HepG2 (cell line): ENCODE results near the gene CMTM1. TPM values are rescaled to one million over a fixed set of nuclear protein-coding genes. Genes with fewer than 3 reads are reported as not detected.

Experiments
- DPF2 ChIP-seq: sonication (generic); formaldehyde crosslinking; IDR thresholded peaks from 2 replicates; pipeline ENCODE4 v1.4.0; 2020; ENCODE audit warnings: mild to moderate bottlenecking, low read depth, missing genetic modification reagents, borderline replicate concordance
- ELF3 ChIP-seq: IDR thresholded peaks from 2 replicates; pipeline ENCODE4 v1.6.1; 2016; ENCODE audit warnings: missing genetic modification reagents, missing compliant biosample characterization
- MED13 ChIP-seq: sonication (generic); formaldehyde crosslinking; IDR thresholded peaks from 2 replicates; pipeline ENCODE4 v1.5.0; 2020; ENCODE audit warnings: missing genetic modification reagents
- NFE2 ChIP-seq: sonication (generic); formaldehyde crosslinking; IDR thresholded peaks from 2 replicates; pipeline ENCODE4 v1.4.0; 2020; ENCODE audit warnings: missing genetic modification reagents
- NR2F6 ChIP-seq, 2 experiments: IDR thresholded peaks; 2 replicates each; pipeline ENCODE4 v1.6.1; 2016; ENCODE audit warnings: antibody characterized with exemption in 1 of 2, mild to moderate bottlenecking in 1 of 2
- POLR2A ChIP-seq, 2 experiments: IDR thresholded peaks; 2 replicates each; pipeline ENCODE4 v1.6.1; 2011; ENCODE audit warnings: low read depth in 2 of 2, low read length in 2 of 2, mild to moderate bottlenecking in 1 of 2, moderate library complexity in 1 of 2; ENCODE audit not compliant: insufficient read depth in 1 of 2
- POLR2G ChIP-seq: fragments of 200-400 bp; formaldehyde crosslinking; IDR thresholded peaks from 2 replicates; pipeline ENCODE4 v1.6.1; 2018; ENCODE audit warnings: mild to moderate bottlenecking, low read depth, low read length, moderate library complexity
- SIN3B ChIP-seq: fragments of 150-350 bp; IDR thresholded peaks from 2 replicates; pipeline ENCODE4 v1.6.1; 2014; ENCODE audit warnings: low read length
- ZBTB42 ChIP-seq: sonication (generic); formaldehyde crosslinking; IDR thresholded peaks from 2 replicates; pipeline ENCODE4 v1.5.0; 2020; ENCODE audit warnings: mild to moderate bottlenecking, missing genetic modification reagents
- ZNF33A ChIP-seq: sonication (generic); formaldehyde crosslinking; IDR thresholded peaks from 2 replicates; pipeline ENCODE4 v1.5.1; 2020; ENCODE audit warnings: missing genetic modification reagents, mild to moderate bottlenecking, moderate library complexity, borderline replicate concordance
- polyA plus RNA-seq, 8 experiments: library from polyadenylated mRNA; depleted of rRNA in 3 of 8; stranded (reverse) in 7 of 8; unstranded in 1 of 8; fragments of >200 nt; fragmentation: Illumina TruSeq in 4 of 8; extraction: Trizol in 4 of 8; gene quantifications; 2 replicates each; pipeline versions ENCODE4 v1.2.1 to v1.2.3, GENCODE V29; 2011 to 2016; ENCODE audit warnings: low read depth in 4 of 8, missing spikeins in 1 of 8, mixed read lengths in 1 of 8; ENCODE audit not compliant: insufficient read depth in 1 of 8
- total RNA-seq, 5 experiments: library from RNA; depleted of rRNA; stranded (reverse); fragments of >200 nt; fragmentation: Illumina TruSeq; extraction: Trizol; gene quantifications; 2 replicates each; pipeline ENCODE4 v1.2.3, GENCODE V29; 2016; ENCODE audit warnings: low read depth in 1 of 5
- TF ChIP-seq, protein P1 (sequence below): sonication (generic); formaldehyde crosslinking; IDR thresholded peaks from 2 replicates; pipeline ENCODE4 v1.5.0; 2020; ENCODE audit warnings: mild to moderate bottlenecking, missing genetic modification reagents, moderate library complexity
- TF ChIP-seq, protein P2 (sequence below), 2 experiments: fragments of 450-650 bp in 1 of 2; sonication (generic) in 1 of 2; formaldehyde crosslinking; IDR thresholded peaks; 2 replicates each; pipeline versions ENCODE4 v1.5.0 to v1.8.0; 2020 to 2022; ENCODE audit warnings: mild to moderate bottlenecking in 1 of 2, missing genetic modification reagents in 1 of 2
- TF ChIP-seq, protein P3 (sequence below): IDR thresholded peaks from 2 replicates; pipeline ENCODE4 v1.4.0; 2020; ENCODE audit warnings: mild to moderate bottlenecking, missing genetic modification reagents
- TF ChIP-seq, protein P4 (sequence below), 2 experiments: IDR thresholded peaks; 2 replicates each; pipeline ENCODE4 v1.6.1; 2011 to 2012; ENCODE audit warnings: low read length in 2 of 2, borderline replicate concordance in 1 of 2, low read depth in 1 of 2, mild to moderate bottlenecking in 1 of 2, moderate library complexity in 1 of 2
- TF ChIP-seq, protein P5 (sequence below): sonication (generic); formaldehyde crosslinking; IDR thresholded peaks from 2 replicates; pipeline ENCODE4 v1.4.0; 2020; ENCODE audit warnings: low read depth, missing genetic modification reagents

Gene CMTM1
- total and polyA plus RNA-seq, 2 of the 13 experiments (the other 11 are each of a cell fraction or from before 2014, with no cell fraction given), result 1.7 to 2.9 TPM

- TF ChIP-seq, protein P1, sequence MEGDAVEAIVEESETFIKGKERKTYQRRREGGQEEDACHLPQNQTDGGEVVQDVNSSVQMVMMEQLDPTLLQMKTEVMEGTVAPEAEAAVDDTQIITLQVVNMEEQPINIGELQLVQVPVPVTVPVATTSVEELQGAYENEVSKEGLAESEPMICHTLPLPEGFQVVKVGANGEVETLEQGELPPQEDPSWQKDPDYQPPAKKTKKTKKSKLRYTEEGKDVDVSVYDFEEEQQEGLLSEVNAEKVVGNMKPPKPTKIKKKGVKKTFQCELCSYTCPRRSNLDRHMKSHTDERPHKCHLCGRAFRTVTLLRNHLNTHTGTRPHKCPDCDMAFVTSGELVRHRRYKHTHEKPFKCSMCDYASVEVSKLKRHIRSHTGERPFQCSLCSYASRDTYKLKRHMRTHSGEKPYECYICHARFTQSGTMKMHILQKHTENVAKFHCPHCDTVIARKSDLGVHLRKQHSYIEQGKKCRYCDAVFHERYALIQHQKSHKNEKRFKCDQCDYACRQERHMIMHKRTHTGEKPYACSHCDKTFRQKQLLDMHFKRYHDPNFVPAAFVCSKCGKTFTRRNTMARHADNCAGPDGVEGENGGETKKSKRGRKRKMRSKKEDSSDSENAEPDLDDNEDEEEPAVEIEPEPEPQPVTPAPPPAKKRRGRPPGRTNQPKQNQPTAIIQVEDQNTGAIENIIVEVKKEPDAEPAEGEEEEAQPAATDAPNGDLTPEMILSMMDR (CRISPR knock-in tag), result peak; percentile 44
- no peak for TF ChIP-seq SIN3B
- TF ChIP-seq, protein P2, sequence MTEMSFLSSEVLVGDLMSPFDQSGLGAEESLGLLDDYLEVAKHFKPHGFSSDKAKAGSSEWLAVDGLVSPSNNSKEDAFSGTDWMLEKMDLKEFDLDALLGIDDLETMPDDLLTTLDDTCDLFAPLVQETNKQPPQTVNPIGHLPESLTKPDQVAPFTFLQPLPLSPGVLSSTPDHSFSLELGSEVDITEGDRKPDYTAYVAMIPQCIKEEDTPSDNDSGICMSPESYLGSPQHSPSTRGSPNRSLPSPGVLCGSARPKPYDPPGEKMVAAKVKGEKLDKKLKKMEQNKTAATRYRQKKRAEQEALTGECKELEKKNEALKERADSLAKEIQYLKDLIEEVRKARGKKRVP (CRISPR knock-in tag; IDR thresholded peaks at IDR 0.05), result 0 out of 4 replicates have a peak, but pooled peaks of 1 of the 2 experiments have one; percentile 28
- TF ChIP-seq, protein P3, sequence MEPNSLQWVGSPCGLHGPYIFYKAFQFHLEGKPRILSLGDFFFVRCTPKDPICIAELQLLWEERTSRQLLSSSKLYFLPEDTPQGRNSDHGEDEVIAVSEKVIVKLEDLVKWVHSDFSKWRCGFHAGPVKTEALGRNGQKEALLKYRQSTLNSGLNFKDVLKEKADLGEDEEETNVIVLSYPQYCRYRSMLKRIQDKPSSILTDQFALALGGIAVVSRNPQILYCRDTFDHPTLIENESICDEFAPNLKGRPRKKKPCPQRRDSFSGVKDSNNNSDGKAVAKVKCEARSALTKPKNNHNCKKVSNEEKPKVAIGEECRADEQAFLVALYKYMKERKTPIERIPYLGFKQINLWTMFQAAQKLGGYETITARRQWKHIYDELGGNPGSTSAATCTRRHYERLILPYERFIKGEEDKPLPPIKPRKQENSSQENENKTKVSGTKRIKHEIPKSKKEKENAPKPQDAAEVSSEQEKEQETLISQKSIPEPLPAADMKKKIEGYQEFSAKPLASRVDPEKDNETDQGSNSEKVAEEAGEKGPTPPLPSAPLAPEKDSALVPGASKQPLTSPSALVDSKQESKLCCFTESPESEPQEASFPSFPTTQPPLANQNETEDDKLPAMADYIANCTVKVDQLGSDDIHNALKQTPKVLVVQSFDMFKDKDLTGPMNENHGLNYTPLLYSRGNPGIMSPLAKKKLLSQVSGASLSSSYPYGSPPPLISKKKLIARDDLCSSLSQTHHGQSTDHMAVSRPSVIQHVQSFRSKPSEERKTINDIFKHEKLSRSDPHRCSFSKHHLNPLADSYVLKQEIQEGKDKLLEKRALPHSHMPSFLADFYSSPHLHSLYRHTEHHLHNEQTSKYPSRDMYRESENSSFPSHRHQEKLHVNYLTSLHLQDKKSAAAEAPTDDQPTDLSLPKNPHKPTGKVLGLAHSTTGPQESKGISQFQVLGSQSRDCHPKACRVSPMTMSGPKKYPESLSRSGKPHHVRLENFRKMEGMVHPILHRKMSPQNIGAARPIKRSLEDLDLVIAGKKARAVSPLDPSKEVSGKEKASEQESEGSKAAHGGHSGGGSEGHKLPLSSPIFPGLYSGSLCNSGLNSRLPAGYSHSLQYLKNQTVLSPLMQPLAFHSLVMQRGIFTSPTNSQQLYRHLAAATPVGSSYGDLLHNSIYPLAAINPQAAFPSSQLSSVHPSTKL, result 0 out of 2 replicates have a peak, but pooled peaks have one; percentile 13
- peak; percentile 21; the same call in 1 of the 2 replicates for TF ChIP-seq ZBTB42
- TF ChIP-seq NR2F6 (IDR thresholded peaks at IDR 0.05), result no peak
- TF ChIP-seq NR2F6 (CRISPR knock-in tag; IDR thresholded peaks at IDR 0.05), result no peak
- TF ChIP-seq POLR2A (IDR thresholded peaks at IDR 0.05; ENCODE audit: insufficient read depth in 1 of 2, low read depth in 2 of 2, low read length in 2 of 2), result peak; percentile 52 to 54; a peak in 3 of 4 replicates
- TF ChIP-seq POLR2G, result peak; percentile 31; the same call in 1 of the 2 replicates
- no peak for TF ChIP-seq ZNF33A (CRISPR knock-in tag)
- TF ChIP-seq, protein P4, sequence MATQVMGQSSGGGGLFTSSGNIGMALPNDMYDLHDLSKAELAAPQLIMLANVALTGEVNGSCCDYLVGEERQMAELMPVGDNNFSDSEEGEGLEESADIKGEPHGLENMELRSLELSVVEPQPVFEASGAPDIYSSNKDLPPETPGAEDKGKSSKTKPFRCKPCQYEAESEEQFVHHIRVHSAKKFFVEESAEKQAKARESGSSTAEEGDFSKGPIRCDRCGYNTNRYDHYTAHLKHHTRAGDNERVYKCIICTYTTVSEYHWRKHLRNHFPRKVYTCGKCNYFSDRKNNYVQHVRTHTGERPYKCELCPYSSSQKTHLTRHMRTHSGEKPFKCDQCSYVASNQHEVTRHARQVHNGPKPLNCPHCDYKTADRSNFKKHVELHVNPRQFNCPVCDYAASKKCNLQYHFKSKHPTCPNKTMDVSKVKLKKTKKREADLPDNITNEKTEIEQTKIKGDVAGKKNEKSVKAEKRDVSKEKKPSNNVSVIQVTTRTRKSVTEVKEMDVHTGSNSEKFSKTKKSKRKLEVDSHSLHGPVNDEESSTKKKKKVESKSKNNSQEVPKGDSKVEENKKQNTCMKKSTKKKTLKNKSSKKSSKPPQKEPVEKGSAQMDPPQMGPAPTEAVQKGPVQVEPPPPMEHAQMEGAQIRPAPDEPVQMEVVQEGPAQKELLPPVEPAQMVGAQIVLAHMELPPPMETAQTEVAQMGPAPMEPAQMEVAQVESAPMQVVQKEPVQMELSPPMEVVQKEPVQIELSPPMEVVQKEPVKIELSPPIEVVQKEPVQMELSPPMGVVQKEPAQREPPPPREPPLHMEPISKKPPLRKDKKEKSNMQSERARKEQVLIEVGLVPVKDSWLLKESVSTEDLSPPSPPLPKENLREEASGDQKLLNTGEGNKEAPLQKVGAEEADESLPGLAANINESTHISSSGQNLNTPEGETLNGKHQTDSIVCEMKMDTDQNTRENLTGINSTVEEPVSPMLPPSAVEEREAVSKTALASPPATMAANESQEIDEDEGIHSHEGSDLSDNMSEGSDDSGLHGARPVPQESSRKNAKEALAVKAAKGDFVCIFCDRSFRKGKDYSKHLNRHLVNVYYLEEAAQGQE (IDR thresholded peaks at IDR 0.05; ENCODE audit: borderline replicate concordance in 1 of 2, low read depth in 1 of 2, low read length in 2 of 2), result no peak
- peak; percentile 83 for TF ChIP-seq ELF3
- TF ChIP-seq MED13 (CRISPR knock-in tag), result no peak
- no peak for TF ChIP-seq DPF2 (CRISPR knock-in tag)
- 0 out of 2 replicates have a peak, but pooled peaks have one; percentile 12 for TF ChIP-seq NFE2 (CRISPR knock-in tag)
- TF ChIP-seq, protein P5, sequence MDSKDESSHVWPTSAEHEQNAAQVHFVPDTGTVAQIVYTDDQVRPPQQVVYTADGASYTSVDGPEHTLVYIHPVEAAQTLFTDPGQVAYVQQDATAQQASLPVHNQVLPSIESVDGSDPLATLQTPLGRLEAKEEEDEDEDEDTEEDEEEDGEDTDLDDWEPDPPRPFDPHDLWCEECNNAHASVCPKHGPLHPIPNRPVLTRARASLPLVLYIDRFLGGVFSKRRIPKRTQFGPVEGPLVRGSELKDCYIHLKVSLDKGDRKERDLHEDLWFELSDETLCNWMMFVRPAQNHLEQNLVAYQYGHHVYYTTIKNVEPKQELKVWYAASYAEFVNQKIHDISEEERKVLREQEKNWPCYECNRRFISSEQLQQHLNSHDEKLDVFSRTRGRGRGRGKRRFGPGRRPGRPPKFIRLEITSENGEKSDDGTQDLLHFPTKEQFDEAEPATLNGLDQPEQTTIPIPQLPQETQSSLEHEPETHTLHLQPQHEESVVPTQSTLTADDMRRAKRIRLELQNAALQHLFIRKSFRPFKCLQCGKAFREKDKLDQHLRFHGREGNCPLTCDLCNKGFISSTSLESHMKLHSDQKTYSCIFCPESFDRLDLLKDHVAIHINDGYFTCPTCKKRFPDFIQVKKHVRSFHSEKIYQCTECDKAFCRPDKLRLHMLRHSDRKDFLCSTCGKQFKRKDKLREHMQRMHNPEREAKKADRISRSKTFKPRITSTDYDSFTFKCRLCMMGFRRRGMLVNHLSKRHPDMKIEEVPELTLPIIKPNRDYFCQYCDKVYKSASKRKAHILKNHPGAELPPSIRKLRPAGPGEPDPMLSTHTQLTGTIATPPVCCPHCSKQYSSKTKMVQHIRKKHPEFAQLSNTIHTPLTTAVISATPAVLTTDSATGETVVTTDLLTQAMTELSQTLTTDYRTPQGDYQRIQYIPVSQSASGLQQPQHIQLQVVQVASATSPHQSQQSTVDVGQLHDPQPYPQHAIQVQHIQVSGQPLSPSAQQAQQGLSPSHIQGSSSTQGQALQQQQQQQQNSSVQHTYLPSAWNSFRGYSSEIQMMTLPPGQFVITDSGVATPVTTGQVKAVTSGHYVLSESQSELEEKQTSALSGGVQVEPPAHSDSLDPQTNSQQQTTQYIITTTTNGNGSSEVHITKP (CRISPR knock-in tag), result peak; percentile 47; the same call in 1 of the 2 replicates
Measured at GRCh38 chr16:66551348-66551759, 14.9 kb upstream of the CMTM1 start (continued).
